ENCODE results near the gene KLK14. TPM values are rescaled to one million over a fixed set of nuclear protein-coding genes. Genes with fewer than 3 reads are reported as not detected.

The KLK14 gene
- total RNA-seq, 1 experiment from 2014 or later = 0.76 TPM

GRCh38 chr19:51078731-51079130 lies 4.0 kb downstream of the KLK14 start (continued):
- TF ChIP-seq, protein P1, sequence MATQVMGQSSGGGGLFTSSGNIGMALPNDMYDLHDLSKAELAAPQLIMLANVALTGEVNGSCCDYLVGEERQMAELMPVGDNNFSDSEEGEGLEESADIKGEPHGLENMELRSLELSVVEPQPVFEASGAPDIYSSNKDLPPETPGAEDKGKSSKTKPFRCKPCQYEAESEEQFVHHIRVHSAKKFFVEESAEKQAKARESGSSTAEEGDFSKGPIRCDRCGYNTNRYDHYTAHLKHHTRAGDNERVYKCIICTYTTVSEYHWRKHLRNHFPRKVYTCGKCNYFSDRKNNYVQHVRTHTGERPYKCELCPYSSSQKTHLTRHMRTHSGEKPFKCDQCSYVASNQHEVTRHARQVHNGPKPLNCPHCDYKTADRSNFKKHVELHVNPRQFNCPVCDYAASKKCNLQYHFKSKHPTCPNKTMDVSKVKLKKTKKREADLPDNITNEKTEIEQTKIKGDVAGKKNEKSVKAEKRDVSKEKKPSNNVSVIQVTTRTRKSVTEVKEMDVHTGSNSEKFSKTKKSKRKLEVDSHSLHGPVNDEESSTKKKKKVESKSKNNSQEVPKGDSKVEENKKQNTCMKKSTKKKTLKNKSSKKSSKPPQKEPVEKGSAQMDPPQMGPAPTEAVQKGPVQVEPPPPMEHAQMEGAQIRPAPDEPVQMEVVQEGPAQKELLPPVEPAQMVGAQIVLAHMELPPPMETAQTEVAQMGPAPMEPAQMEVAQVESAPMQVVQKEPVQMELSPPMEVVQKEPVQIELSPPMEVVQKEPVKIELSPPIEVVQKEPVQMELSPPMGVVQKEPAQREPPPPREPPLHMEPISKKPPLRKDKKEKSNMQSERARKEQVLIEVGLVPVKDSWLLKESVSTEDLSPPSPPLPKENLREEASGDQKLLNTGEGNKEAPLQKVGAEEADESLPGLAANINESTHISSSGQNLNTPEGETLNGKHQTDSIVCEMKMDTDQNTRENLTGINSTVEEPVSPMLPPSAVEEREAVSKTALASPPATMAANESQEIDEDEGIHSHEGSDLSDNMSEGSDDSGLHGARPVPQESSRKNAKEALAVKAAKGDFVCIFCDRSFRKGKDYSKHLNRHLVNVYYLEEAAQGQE (IDR thresholded peaks at IDR 0.05; ENCODE audit: low read depth) = no peak

GRCh38 chr19:51078104-51078503 lies 4.6 kb downstream of the KLK14 start:
- no peaks in the 10 kb centered on the region for H3K9me3 ChIP-seq (ENCODE audit: control insufficient read depth in 1 of 2, insufficient read depth in 1 of 2, low read depth in 1 of 2, low read length in 2 of 2)
- ChIA-PET RAD21 (ENCODE audit: low non-redundant PET in 1 of 2, low total read pairs in 2 of 2, uncharacterized antibody in 2 of 2, unreplicated experiment in 2 of 2) (no interaction called here), CTCF (no interaction called here), POLR2A (no interaction called here)
- no TSS peak for BruUV-seq (replicated peaks)
- no peaks in the 10 kb centered on the region for H3K9me2 ChIP-seq (ENCODE audit: insufficient read depth)
- H3K27ac ChIP-seq (ENCODE audit: low read depth, low read length) = no peak overlapping the region
- H3K79me2 ChIP-seq (ENCODE audit: insufficient read depth, low read length) = no peaks in the 10 kb centered on the region
- H2AFZ ChIP-seq (ENCODE audit: low read depth, low read length, poor library complexity, severe bottlenecking) = no peak overlapping the region
- H3K36me3 ChIP-seq (ENCODE audit: control insufficient read depth in 1 of 2, insufficient read depth in 2 of 2, low read length in 2 of 2) = no peaks in the 10 kb centered on the region
- no peak overlapping the region for H3K4me3 ChIP-seq (replicated peaks in 1 of 2; ENCODE audit: low read depth in 1 of 2, low read length in 2 of 2)
- no peak overlapping the region for H3K4me2 ChIP-seq (ENCODE audit: low read length)
- H3K4me1 ChIP-seq (ENCODE audit: control insufficient read depth in 1 of 2, insufficient read depth in 2 of 2, low read length in 2 of 2) = no peaks in the 10 kb centered on the region
- H3K27me3 ChIP-seq (ENCODE audit: insufficient read depth, low read length) = no peaks in the 10 kb centered on the region
- intact Hi-C loops (cut with micrococcal nuclease) = no loop called here
- no peak for DNase-seq (ENCODE audit: low read depth, low spot score)
- no peak overlapping the region for H3K9ac ChIP-seq (ENCODE audit: low read length)
- no peak for ATAC-seq
- H4K20me1 ChIP-seq (ENCODE audit: insufficient read depth) = no peaks in the 10 kb centered on the region
- TF ChIP-seq MAX (IDR thresholded peaks at IDR 0.05) = no peak
- TF ChIP-seq RAD21 (IDR thresholded peaks at IDR 0.05; ENCODE audit: low read depth) = no peak
- TF ChIP-seq CTCF (IDR thresholded peaks at IDR 0.05 in 2 of 3, conservative IDR thresholded peaks at IDR 0.05 in 1 of 3; ENCODE audit: borderline replicate concordance in 1 of 3, insufficient read depth in 1 of 3, low read depth in 2 of 3, low read length in 2 of 3) = no peak
- no peak for TF ChIP-seq EZH2phosphoT487 (IDR thresholded peaks at IDR 0.05; ENCODE audit: borderline replicate concordance)
- no peak for TF ChIP-seq SRF (IDR thresholded peaks at IDR 0.05; ENCODE audit: low read depth)
- no peak for TF ChIP-seq ATF3 (IDR thresholded peaks at IDR 0.05)
- TF ChIP-seq ELF1 (IDR thresholded peaks at IDR 0.05; ENCODE audit: borderline replicate concordance, low read depth) = no peak
- no peak for TF ChIP-seq ZNF274 (IDR thresholded peaks at IDR 0.05; ENCODE audit: low read depth, low read length)
- TF ChIP-seq SP1 (IDR thresholded peaks at IDR 0.05; ENCODE audit: low read depth) = no peak
- TF ChIP-seq, protein P1 (IDR thresholded peaks at IDR 0.05; ENCODE audit: low read depth) = no peak
- TF ChIP-seq CBX3 (IDR thresholded peaks at IDR 0.05; ENCODE audit: low read depth) = no peak
- TF ChIP-seq JUND (IDR thresholded peaks at IDR 0.05) = no peak
- TF ChIP-seq SIN3A (IDR thresholded peaks at IDR 0.05; ENCODE audit: low read depth) = no peak
- no peak for TF ChIP-seq CEBPB (IDR thresholded peaks at IDR 0.05; ENCODE audit: low read depth)
- TF ChIP-seq TCF7L2 (IDR thresholded peaks at IDR 0.05; ENCODE audit: borderline replicate concordance, extremely low read depth, insufficient read depth, insufficient read length) = no peak
- TF ChIP-seq POLR2AphosphoS5 (IDR thresholded peaks at IDR 0.05; ENCODE audit: low read depth, low read length) = no peak

All from HCT116 (cell line).